Progenitor cell of endocrine pancreas (in vitro differentiated cells): Measurements from ENCODE around the gene ANKFY1. TPM values are rescaled to one million over a fixed set of nuclear protein-coding genes. Genes with fewer than 3 reads are reported as not detected.
A peak's percentile ranks its signal among the peaks of the same experiment; 100 is the strongest.

ENCODE experiments used
- DNase-seq: peaks from one replicate; pipeline ENCODE4 v3.0.0; 2021; ENCODE audit warnings: low spot score; ENCODE audit not compliant: unreplicated experiment
- H3K27ac Mint-ChIP-seq: 2 replicates; pipeline ENCODE4 v1.8.0; 2021; ENCODE audit warnings: mild to moderate bottlenecking, moderate library complexity, mixed read lengths
- H3K27me3 Mint-ChIP-seq: 2 replicates; pipeline ENCODE4 v1.8.0; 2021; ENCODE audit warnings: mixed read lengths
- H3K36me3 Mint-ChIP-seq: 2 replicates; pipeline ENCODE4 v1.8.0; 2022; ENCODE audit warnings: mixed read lengths; ENCODE audit not compliant: insufficient read depth
- H3K4me1 Mint-ChIP-seq: 2 replicates; pipeline ENCODE4 v1.8.0; 2021; ENCODE audit warnings: low read depth, mixed read lengths
- H3K4me3 Mint-ChIP-seq: 2 replicates; pipeline ENCODE4 v1.8.0; 2021; ENCODE audit warnings: low read depth, mild to moderate bottlenecking, moderate library complexity, mixed read lengths
- H3K9me3 Mint-ChIP-seq: 2 replicates; pipeline ENCODE4 v1.8.0; 2021; ENCODE audit warnings: low read depth, mixed read lengths
- CTCF ChIP-seq: fragments of 200-600 bp; sonication (generic); IDR thresholded peaks from one replicate; pipeline ENCODE4 v1.5.0; 2021; ENCODE audit warnings: antibody characterized with exemption, mild to moderate bottlenecking; ENCODE audit not compliant: unreplicated experiment
- total RNA-seq: library from RNA; stranded (reverse); gene quantifications from 2 replicates; pipeline ENCODE4 v1.2.1, GENCODE V29; 2021

The ANKFY1 gene
- total RNA-seq, 1 donor from 2014 or later, result 59.8 TPM

- no peak for TF ChIP-seq CTCF
- no peaks in the 10 kb centered on the region for H3K9me3 Mint-ChIP-seq
Measured at GRCh38 chr17:4205917-4206316, 57.9 kb downstream of the ANKFY1 start.

GRCh38 chr17:4204710-4205173 lies 59.0 kb downstream of the ANKFY1 start:
- Mint-ChIP-seq H3K27me3 (no peaks in the 10 kb centered on the region), H3K4me1 (no peaks in the 10 kb centered on the region), H3K9me3 (no peaks in the 10 kb centered on the region), H3K4me3 (no peak overlapping the region), H3K36me3 (peaks cover 17% of the 10 kb centered on the region), H3K27ac (no peak overlapping the region)
- no peak for DNase-seq
- TF ChIP-seq CTCF, result no peak

More at GRCh38 chr17:4205917-4206316, 57.9 kb downstream of the ANKFY1 start:
- Mint-ChIP-seq H3K36me3 (peaks cover 18% of the 10 kb centered on the region), H3K27me3 (no peaks in the 10 kb centered on the region), H3K4me1 (no peaks in the 10 kb centered on the region), H3K27ac (no peak overlapping the region), H3K4me3 (no peak overlapping the region)
- no peak for DNase-seq

GRCh38 chr17:4204190-4204589 lies 59.6 kb downstream of the ANKFY1 start:
- Mint-ChIP-seq H3K4me3 (no peak overlapping the region), H3K27me3 (no peaks in the 10 kb centered on the region), H3K36me3 (peaks cover 14% of the 10 kb centered on the region), H3K4me1 (no peaks in the 10 kb centered on the region), H3K9me3 (no peaks in the 10 kb centered on the region), H3K27ac (no peak overlapping the region)
- no peak for DNase-seq
- TF ChIP-seq CTCF, result no peak

- DNase-seq, result no peak
- H3K36me3 Mint-ChIP-seq, result peaks cover 10% of the 10 kb centered on the region
- no peak overlapping the region for H3K27ac Mint-ChIP-seq
- no peaks in the 10 kb centered on the region for H3K27me3 Mint-ChIP-seq
- no peak for TF ChIP-seq CTCF
- no peaks in the 10 kb centered on the region for H3K9me3 Mint-ChIP-seq
- H3K4me3 Mint-ChIP-seq, result no peak overlapping the region
- no peaks in the 10 kb centered on the region for H3K4me1 Mint-ChIP-seq
Measured at GRCh38 chr17:4201226-4201625, 62.6 kb downstream of the ANKFY1 start.

- TF ChIP-seq CTCF, result peak; percentile 72
- no peaks in the 10 kb centered on the region for H3K9me3 Mint-ChIP-seq
- H3K27me3 Mint-ChIP-seq, result no peaks in the 10 kb centered on the region
- no peak overlapping the region for H3K27ac Mint-ChIP-seq
- no peak overlapping the region for H3K4me3 Mint-ChIP-seq
- no peak for DNase-seq
- H3K36me3 Mint-ChIP-seq, result peaks cover 13% of the 10 kb centered on the region
- H3K4me1 Mint-ChIP-seq, result no peaks in the 10 kb centered on the region
Measured at GRCh38 chr17:4199818-4200402, 63.9 kb downstream of the ANKFY1 start.
